Liver (tissue), 9 donors: ENCODE results near the gene CDH6. TPM values are rescaled to one million over a fixed set of nuclear protein-coding genes. Genes with fewer than 3 reads are reported as not detected.

ENCODE experiments used
- DNase-seq: peaks from one replicate; pipeline ENCODE4 v3.0.0-alpha.2; 2017; ENCODE audit warnings: low spot score
- H3K27ac ChIP-seq, 2 donors: one replicate each; pipeline ENCODE4 v1.7.0; 2013; ENCODE audit warnings: inconsistent platforms in 2 of 2, low read length in 2 of 2, control low read depth in 1 of 2, low read depth in 1 of 2, mild to moderate bottlenecking in 1 of 2
- H3K27me3 ChIP-seq, 4 donors: one replicate each; pipeline versions ENCODE4 v1.6.1 to v1.7.0; 2013; ENCODE audit warnings: low read length in 3 of 4, inconsistent platforms in 1 of 4, mild to moderate bottlenecking in 1 of 4, moderate library complexity in 1 of 4; ENCODE audit not compliant: control insufficient read depth in 4 of 4, insufficient read depth in 4 of 4
- H3K36me3 ChIP-seq, 4 donors: one replicate each; pipeline versions ENCODE4 v1.6.1 to v1.7.0; 2013; ENCODE audit warnings: low read length in 3 of 4, mild to moderate bottlenecking in 3 of 4, low read depth in 1 of 4, moderate library complexity in 1 of 4; ENCODE audit not compliant: control insufficient read depth in 4 of 4, insufficient read depth in 3 of 4
- H3K4me1 ChIP-seq, 4 donors: one replicate each; pipeline versions ENCODE4 v1.6.1 to v1.7.0; 2013; ENCODE audit warnings: low read length in 3 of 4, mild to moderate bottlenecking in 3 of 4, moderate library complexity in 1 of 4; ENCODE audit not compliant: control insufficient read depth in 4 of 4, insufficient read depth in 4 of 4
- H3K4me3 ChIP-seq, 3 donors: one replicate each; pipeline versions ENCODE4 v1.6.1 to v1.7.0; 2013; ENCODE audit warnings: low read length in 3 of 3, control low read depth in 1 of 3, low read depth in 1 of 3, mild to moderate bottlenecking in 1 of 3
- H3K9ac ChIP-seq, 2 donors: one replicate each; pipeline ENCODE4 v1.7.0; 2013; ENCODE audit warnings: low read length in 2 of 2, mild to moderate bottlenecking in 2 of 2, moderate library complexity in 2 of 2, control low read depth in 1 of 2, low read depth in 1 of 2
- H3K9me3 ChIP-seq, 4 donors: one replicate each; pipeline versions ENCODE4 v1.6.1 to v1.7.0; 2013; ENCODE audit warnings: low read length in 3 of 4; ENCODE audit not compliant: control insufficient read depth in 4 of 4
- CTCF ChIP-seq: fragments of 150-350 bp; IDR thresholded peaks from 2 replicates; pipeline ENCODE4 v1.5.1; 2017; ENCODE audit warnings: improper control_type of control experiment, low read depth, low read length; ENCODE audit not compliant: missing input control
- EGR1 ChIP-seq, 2 donors: IDR thresholded peaks; 2 replicates each; pipeline ENCODE4 v1.6.1; 2016 to 2018; ENCODE audit warnings: antibody characterized with exemption in 2 of 2, low read depth in 2 of 2
- FOXA2 ChIP-seq: IDR thresholded peaks from 2 replicates; pipeline ENCODE4 v1.6.1; 2016; ENCODE audit warnings: antibody characterized with exemption
- GABPA ChIP-seq, 2 donors: IDR thresholded peaks in 1 of 2; conservative IDR thresholded peaks in 1 of 2; 2 replicates each; pipeline ENCODE4 v1.6.1; 2016; ENCODE audit warnings: antibody characterized with exemption in 2 of 2, mild to moderate bottlenecking in 1 of 2, moderate library complexity in 1 of 2
- HNF4G ChIP-seq: IDR thresholded peaks from 2 replicates; pipeline ENCODE4 v1.6.1; 2016; ENCODE audit warnings: antibody characterized with exemption
- MAX ChIP-seq: IDR thresholded peaks from 2 replicates; pipeline ENCODE4 v1.6.1; 2016; ENCODE audit warnings: antibody characterized with exemption
- NR2F2 ChIP-seq: IDR thresholded peaks from 2 replicates; pipeline ENCODE4 v1.6.1; 2016; ENCODE audit warnings: antibody characterized with exemption
- RAD21 ChIP-seq, 2 donors: IDR thresholded peaks; 2 replicates each; pipeline ENCODE4 v1.6.1; 2016; ENCODE audit warnings: antibody characterized with exemption in 2 of 2, mild to moderate bottlenecking in 2 of 2
- REST ChIP-seq: IDR thresholded peaks from 2 replicates; pipeline ENCODE4 v1.6.1; 2016; ENCODE audit warnings: antibody characterized with exemption, mild to moderate bottlenecking
- RXRA ChIP-seq, 2 donors: IDR thresholded peaks; 2 replicates each; pipeline ENCODE4 v1.6.1; 2017 to 2018; ENCODE audit warnings: antibody characterized with exemption in 2 of 2, mild to moderate bottlenecking in 1 of 2
- SP1 ChIP-seq: IDR thresholded peaks from 2 replicates; pipeline ENCODE4 v1.6.1; 2018; ENCODE audit warnings: antibody characterized with exemption, mild to moderate bottlenecking
- YY1 ChIP-seq: IDR thresholded peaks from 2 replicates; pipeline ENCODE4 v1.6.1; 2016; ENCODE audit warnings: antibody characterized with exemption, mild to moderate bottlenecking
- ZBTB33 ChIP-seq: IDR thresholded peaks from 2 replicates; pipeline ENCODE4 v1.6.1; 2016; ENCODE audit warnings: antibody characterized with exemption
- WGBS: extraction: QIAGEN DNeasy Blood & Tissue Kit; methylation state at CpG from one replicate; pipeline ENCODE4 v1.1.7; 2013; 5-methylcytosine and 5-hydroxymethylcytosine counted together
- polyA plus RNA-seq, 2 donors: library from polyadenylated mRNA; stranded (reverse) in 1 of 2; unstranded in 1 of 2; fragments of 200-250 nt in 1 of 2; fragments of >200 nt in 1 of 2; fragmentation: Nextera tagmentation in 1 of 2; extraction: Ambion mirVana in 1 of 2; gene quantifications; one replicate each; pipeline versions ENCODE4 v1.2.1 to v1.2.3, GENCODE V29; 2013 to 2015
- total RNA-seq, 2 donors: library from RNA; depleted of rRNA; stranded (reverse); fragments of >200 nt; gene quantifications; one replicate each; pipeline ENCODE4 v1.2.3, GENCODE V29; 2014
- donor health status: healthy.
- donor health status: healthy.
- donor health status: healthy.
- donor health status: healthy.
- donor health status: healthy.

The CDH6 gene
- total and polyA plus RNA-seq, 4 donors, result 0.18 to 3.7 (median 0.84) TPM

- TF ChIP-seq MAX (no peak), GABPA (IDR thresholded peaks at IDR 0.05 in 1 of 2, conservative IDR thresholded peaks at IDR 0.05 in 1 of 2) (no peak), YY1 (no peak), NR2F2 (no peak)
- no peak overlapping the region for H3K9ac ChIP-seq
- H3K27ac ChIP-seq, result no peak overlapping the region
- H3K4me1 ChIP-seq, result peaks cover 0 to 3% (median 0%) of the 10 kb centered on the region in 4 donors
- no peak overlapping the region for H3K4me3 ChIP-seq
- H3K27me3 ChIP-seq, result peaks cover 0 to 6% (median 0%) of the 10 kb centered on the region in 4 donors
- H3K9me3 ChIP-seq, result no peaks in the 10 kb centered on the region
- DNase-seq, result no peak
- 71% methylated on average over 10 of the region's 10 CpGs for WGBS
- no peaks in the 10 kb centered on the region for H3K36me3 ChIP-seq
These were observed 79.7 kb downstream of the CDH6 start for GRCh38 chr5:31273161-31273560.

GRCh38 chr5:31273631-31274378 is 80.3 kb downstream of the CDH6 start:
- Histone ChIP-seq H3K9me3 (no peaks in the 10 kb centered on the region), H3K36me3 (no peaks in the 10 kb centered on the region), H3K9ac (no peak overlapping the region), H3K4me3 (peak overlapping the region in 1 of 3 donors; percentile 11), H3K27me3 (peaks cover 0 to 6% (median 0%) of the 10 kb centered on the region in 4 donors), H3K27ac (peak overlapping the region in 1 of 2 donors; percentile 54), H3K4me1 (peaks cover 0 to 3% (median 0%) of the 10 kb centered on the region in 4 donors)
- no peak for TF ChIP-seq YY1
- TF ChIP-seq EGR1 (IDR thresholded peaks at IDR 0.05; ENCODE audit: low read depth in 2 of 2), result no peak
- TF ChIP-seq RXRA (IDR thresholded peaks at IDR 0.05), result peak in 1 of 2 donors; percentile 22
- TF ChIP-seq HNF4G, result no peak
- no peak for TF ChIP-seq SP1
- TF ChIP-seq MAX, result no peak
- no peak for DNase-seq
- 64% methylated on average over 8 of the region's 8 CpGs for whole genome bisulfite sequencing

- H3K9ac ChIP-seq, result no peak overlapping the region
- H3K4me3 ChIP-seq, result no peak overlapping the region
- WGBS, result 77% methylated on average over 4 of the region's 4 CpGs
- no peaks in the 10 kb centered on the region for H3K9me3 ChIP-seq
- H3K27ac ChIP-seq, result no peak overlapping the region
- no peaks in the 10 kb centered on the region for H3K27me3 ChIP-seq
- H3K36me3 ChIP-seq, result no peaks in the 10 kb centered on the region
- TF ChIP-seq RXRA (IDR thresholded peaks at IDR 0.05) (peak; percentile 16 to 73), NR2F2 (no peak), CTCF (no peak)
- DNase-seq, result no peak
- no peaks in the 10 kb centered on the region for H3K4me1 ChIP-seq
These were observed 86.7 kb downstream of the CDH6 start for GRCh38 chr5:31280210-31280609.

- Histone ChIP-seq H3K36me3 (no peaks in the 10 kb centered on the region), H3K27ac (no peak overlapping the region), H3K4me3 (no peak overlapping the region), H3K4me1 (no peaks in the 10 kb centered on the region), H3K9me3 (no peaks in the 10 kb centered on the region), H3K9ac (no peak overlapping the region), H3K27me3 (no peaks in the 10 kb centered on the region)
- 57% methylated on average over 3 of the region's 3 CpGs for WGBS
- no peak for DNase-seq
- TF ChIP-seq ZBTB33 (no peak), FOXA2 (no peak), REST (no peak), EGR1 (IDR thresholded peaks at IDR 0.05; ENCODE audit: low read depth in 2 of 2) (no peak), NR2F2 (no peak), HNF4G (no peak), RAD21 (IDR thresholded peaks at IDR 0.05) (no peak), MAX (no peak), YY1 (no peak)
These were observed 89.8 kb downstream of the CDH6 start for GRCh38 chr5:31283326-31283725.
